GM12892 (cell line): Measurements from ENCODE around the gene STX18.

Experiments used
- DNase-seq: peaks from one replicate; pipeline ENCODE4 v3.0.0; 2011; ENCODE audit not compliant: insufficient read length
- FAIRE-seq: peaks from 2 replicates; lab custom pipeline; 2011; peaks lifted over from hg19 to GRCh38; lab: Jason Lieb, UNC
- POLR2A ChIP-seq: IDR thresholded peaks from 2 replicates; pipeline ENCODE4 v1.6.1; 2011; ENCODE audit warnings: low read depth, low read length, control low read depth
- POLR2AphosphoS5 ChIP-seq: IDR thresholded peaks from 2 replicates; pipeline ENCODE4 v1.6.1; 2011; ENCODE audit warnings: low read depth, low read length, control low read depth
- TAF1 ChIP-seq: IDR thresholded peaks from 2 replicates; pipeline ENCODE4 v1.6.1; 2011; ENCODE audit warnings: low read depth, mild to moderate bottlenecking, control low read depth, low read length, borderline replicate concordance

STX18 gene

GRCh38 chr4:4549534-4549933 lies 7.7 kb upstream of the STX18 start:
- no peak for FAIRE-seq
- TF ChIP-seq POLR2AphosphoS5 = no peak

DNA sequence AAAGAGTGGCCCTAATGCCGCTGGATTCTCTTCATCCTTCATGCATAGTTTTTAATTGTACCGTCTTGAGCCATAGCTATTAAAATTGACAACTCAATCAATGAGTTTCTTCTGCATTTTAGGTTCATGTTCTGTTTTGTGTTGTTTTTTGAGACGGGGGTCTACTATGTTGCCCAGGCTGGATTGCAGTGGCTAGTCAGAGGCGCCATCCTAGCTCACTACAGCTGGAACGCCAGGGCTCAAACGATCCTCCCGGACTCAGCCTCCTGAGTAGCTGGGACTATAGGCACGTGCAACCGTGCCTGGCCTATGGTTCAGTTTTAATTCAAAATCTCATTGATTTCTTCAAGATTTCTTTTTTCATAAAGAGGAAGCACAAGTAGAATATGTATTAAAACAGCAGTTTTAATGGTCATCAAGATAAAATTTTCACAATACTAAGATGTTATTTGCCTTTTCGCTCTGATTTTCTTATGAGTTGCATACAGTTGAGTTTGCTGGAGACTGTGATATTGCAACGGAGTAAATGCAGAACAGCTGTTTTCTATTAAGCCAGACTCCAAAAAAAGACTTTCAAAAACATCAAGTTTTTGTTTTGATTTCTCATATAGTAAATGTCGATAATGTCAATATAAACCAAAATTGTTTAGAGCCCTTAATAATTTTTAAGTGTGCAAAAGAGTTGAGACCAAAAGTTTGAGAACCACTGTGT lies 1.1 kb upstream of the STX18 start:
- no peak for TF ChIP-seq TAF1
- TF ChIP-seq POLR2AphosphoS5 = no peak
- TF ChIP-seq POLR2A = no peak
- DNase-seq (no peak), FAIRE-seq (peak; percentile 5)

More at GRCh38 chr4:4549534-4549933, 7.7 kb upstream of the STX18 start:
- DNase-seq = no peak

DNA sequence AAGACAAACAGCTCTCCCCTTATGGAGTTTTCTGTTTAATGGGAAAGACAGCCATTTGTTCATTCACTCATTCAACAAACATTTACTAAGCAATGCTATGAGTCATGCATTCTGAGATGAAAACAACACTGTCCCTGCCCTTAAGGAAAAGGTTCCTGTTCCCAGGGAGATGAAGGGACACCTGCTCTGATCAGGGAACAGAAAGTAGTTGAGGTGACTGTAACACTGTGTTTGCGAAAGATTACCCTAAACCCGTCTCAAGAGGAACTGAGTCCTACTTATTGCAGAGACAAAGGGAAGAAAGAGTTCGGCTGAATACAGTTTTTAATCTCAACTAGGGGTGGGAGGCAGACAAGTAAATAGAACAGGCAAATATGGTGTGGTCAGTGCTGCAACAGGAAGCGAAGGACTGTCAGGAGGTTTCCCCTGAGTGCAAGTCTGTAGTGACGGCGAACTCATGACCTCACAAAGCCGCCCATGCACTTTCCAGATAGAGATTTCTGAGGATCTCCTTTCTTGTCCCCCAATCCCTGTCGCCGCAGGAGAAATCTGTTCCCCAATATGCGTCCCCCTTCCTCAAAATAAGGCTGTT lies 712 bp downstream of the STX18 start:
- TF ChIP-seq TAF1 (no peak), POLR2A (no peak), POLR2AphosphoS5 (no peak)
- FAIRE-seq (peak; percentile 63), DNase-seq (peak; percentile 18)

- no peak for DNase-seq
- TF ChIP-seq POLR2AphosphoS5 = no peak
- TF ChIP-seq POLR2A = no peak
- no peak for TF ChIP-seq TAF1
- FAIRE-seq = peak; percentile 66
Observed at GRCh38 chr4:4539481-4539880, 2.4 kb downstream of the STX18 start.

DNA sequence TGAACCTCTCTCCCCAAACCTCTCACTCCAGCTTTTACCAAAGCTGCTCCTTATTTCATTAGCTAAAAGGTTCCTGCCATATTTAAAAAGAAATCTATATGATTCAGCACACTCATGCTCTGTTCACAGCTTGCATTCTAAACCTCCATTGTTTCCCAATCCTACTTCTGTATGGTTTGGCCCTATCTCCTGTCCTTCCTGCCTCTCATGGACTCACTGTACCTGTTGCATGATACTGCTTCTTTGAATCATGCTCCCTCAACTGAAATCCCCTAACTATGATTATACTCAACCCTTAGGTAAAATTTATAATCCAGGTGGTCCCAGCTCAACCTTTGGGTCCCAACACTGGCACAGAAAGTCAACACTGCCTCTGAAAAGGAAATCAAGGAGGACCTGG lies 6.3 kb downstream of the STX18 start:
- DNase-seq = no peak
- TF ChIP-seq POLR2AphosphoS5 = no peak
- TF ChIP-seq TAF1 = no peak
- TF ChIP-seq POLR2A = no peak
- FAIRE-seq = no peak

DNA sequence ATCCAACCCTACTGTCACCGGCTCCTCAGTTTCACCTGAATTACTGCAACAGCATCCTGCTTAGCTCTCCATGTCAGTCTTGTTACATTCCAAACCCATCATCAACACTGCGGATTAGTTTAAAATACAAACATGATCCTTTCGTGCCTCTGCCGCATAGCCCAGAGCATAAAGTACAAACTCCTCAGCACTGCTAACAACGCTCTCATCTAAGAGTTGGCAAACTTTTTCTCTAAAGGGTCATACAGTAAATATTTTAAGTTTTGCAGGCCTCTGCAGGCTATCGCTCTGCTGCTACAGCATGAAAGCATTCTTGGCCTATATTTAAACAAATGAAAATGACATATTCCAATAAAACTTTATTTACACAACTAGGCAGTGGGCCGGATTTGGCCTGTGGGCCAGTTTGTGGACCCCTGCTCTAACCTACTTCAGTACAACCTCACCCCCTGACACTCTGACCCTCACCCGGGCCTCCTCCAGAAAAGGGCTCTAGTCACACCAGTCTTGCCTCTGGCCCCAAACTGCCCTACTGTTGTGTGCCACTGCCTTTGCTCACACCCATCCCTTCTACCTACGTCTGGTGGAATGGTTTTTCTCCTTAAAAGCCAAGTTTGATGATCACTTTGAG lies 7.2 kb downstream of the STX18 start:
- no peak for FAIRE-seq
- no peak for TF ChIP-seq POLR2A
- TF ChIP-seq POLR2AphosphoS5 = no peak
- no peak for TF ChIP-seq TAF1
- DNase-seq = no peak

DNA sequence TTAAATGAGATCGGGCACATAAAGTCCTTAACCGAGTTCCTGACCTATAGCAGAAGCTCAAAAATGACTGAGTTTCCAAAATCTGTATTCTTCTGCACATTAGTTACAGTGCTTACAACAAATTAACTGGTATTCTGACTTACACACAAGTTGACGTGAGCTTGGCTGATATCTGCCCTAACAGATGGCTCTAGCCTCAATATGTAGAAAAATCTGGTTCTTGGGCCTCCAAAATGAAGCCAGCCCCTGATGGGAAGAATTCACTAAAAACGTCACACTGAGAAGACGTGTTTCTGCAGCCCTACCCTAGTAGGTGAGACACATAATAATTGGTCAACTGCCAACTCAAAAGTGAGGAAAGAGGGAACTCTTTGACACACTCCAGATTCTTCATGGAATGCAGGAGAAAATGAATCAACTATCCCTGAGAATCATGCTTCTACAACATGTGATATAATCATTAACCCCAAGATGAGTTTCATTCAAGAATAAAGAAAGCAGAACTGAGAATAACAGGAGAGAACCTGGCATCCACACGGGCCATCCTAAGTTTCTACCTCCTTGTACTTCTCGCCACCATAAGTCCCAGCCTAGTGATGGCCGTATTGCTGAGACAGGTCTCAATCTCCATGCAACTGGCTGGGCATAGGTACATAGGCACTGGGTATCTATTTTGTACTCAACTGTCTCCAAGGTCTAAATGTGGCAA lies 8.2 kb downstream of the STX18 start:
- TF ChIP-seq TAF1 (no peak), POLR2AphosphoS5 (no peak), POLR2A (no peak)
- no peak for FAIRE-seq
- DNase-seq = no peak

DNA sequence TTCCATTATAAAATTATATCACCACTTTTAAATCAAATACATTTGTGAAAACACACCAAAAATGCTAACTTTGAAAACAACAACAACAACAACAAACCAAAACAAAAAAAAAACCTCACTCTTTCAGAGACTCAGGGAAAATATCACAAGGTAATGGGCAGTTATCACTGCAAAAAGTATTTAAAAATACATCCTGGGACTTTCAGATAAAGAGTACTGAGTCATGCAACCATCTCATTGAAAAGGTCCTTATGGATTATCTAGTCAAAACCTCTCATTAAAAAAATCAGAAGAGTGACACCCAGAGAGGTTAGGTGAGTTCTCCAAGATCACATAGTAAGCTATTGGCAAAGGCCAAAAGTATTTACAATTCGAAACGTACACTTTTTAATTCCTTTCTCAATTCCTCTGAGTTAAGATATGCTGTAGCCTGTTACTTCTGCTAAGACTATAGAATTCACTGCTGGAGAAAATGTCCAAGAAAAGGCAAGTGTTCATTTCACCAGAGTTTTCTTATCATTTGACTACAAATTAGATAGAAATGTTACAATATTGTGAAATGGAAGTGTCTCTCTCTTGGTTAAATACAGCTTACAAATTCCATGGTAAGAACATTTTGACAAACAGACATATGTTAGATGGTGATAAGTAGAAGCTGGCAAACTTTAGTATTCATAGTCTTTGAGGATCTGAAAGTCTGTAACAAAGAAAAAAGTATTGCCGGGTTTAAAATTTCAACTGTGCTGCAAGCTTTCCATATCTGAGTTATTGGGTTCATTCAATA lies 9.3 kb downstream of the STX18 start:
- DNase-seq = no peak
- TF ChIP-seq POLR2A = no peak
- TF ChIP-seq POLR2AphosphoS5 = no peak
- no peak for TF ChIP-seq TAF1
- no peak for FAIRE-seq

- TF ChIP-seq TAF1 (no peak), POLR2AphosphoS5 (no peak), POLR2A (no peak)
- DNase-seq (no peak), FAIRE-seq (no peak)
Observed at GRCh38 chr4:4529392-4529791, 12.5 kb downstream of the STX18 start.

- DNase-seq = no peak
- TF ChIP-seq TAF1 = no peak
- no peak for TF ChIP-seq POLR2A
- no peak for TF ChIP-seq POLR2AphosphoS5
- FAIRE-seq = no peak
Observed at GRCh38 chr4:4526401-4526800, 15.4 kb downstream of the STX18 start.

- TF ChIP-seq POLR2AphosphoS5 = no peak
- no peak for TF ChIP-seq TAF1
- TF ChIP-seq POLR2A = no peak
- peak; percentile 96 for FAIRE-seq
- DNase-seq = peak; percentile 31
Observed at GRCh38 chr4:4524364-4524763, 17.5 kb downstream of the STX18 start.
